HS-27A (cell line): ENCODE results near the gene NOTUM.
"Not testable (repeated sequence)": the region's sequence is repeated elsewhere in the genome, so short reads cannot be mapped to it uniquely, and the experiment has no call there.

Experiments used
- DNase-seq: peaks from one replicate; pipeline ENCODE4 v3.0.0-alpha.2; 2012; ENCODE audit warnings: low read depth, missing footprints

The NOTUM gene

GRCh38 chr17:81996232-81996756 is 35.3 kb upstream of the NOTUM start:
- no peak for DNase-seq

GRCh38 chr17:81995463-81996231 is 34.7 kb upstream of the NOTUM start:
- DNase-seq, result no peak

GRCh38 chr17:81994593-81995462 is 33.8 kb upstream of the NOTUM start:
- no peak for DNase-seq

- DNase-seq, result no peak
These were observed 33.0 kb upstream of the NOTUM start for GRCh38 chr17:81993729-81994592.

GRCh38 chr17:81992306-81993102 is 31.5 kb upstream of the NOTUM start:
- no peak for DNase-seq

- DNase-seq, result no peak
These were observed 30.8 kb upstream of the NOTUM start for GRCh38 chr17:81991684-81992305.

- DNase-seq, result no peak
These were observed 30.1 kb upstream of the NOTUM start for GRCh38 chr17:81990836-81991683.

- no peak for DNase-seq
These were observed 26.3 kb upstream of the NOTUM start for GRCh38 chr17:81987161-81987770.

GRCh38 chr17:81986606-81987005 is 25.6 kb upstream of the NOTUM start:
- no peak for DNase-seq

- no peak for DNase-seq
These were observed 23.9 kb upstream of the NOTUM start for GRCh38 chr17:81984773-81985410.

GRCh38 chr17:81983639-81984373 is 22.8 kb upstream of the NOTUM start:
- no peak for DNase-seq

- no peak for DNase-seq
These were observed 22.1 kb upstream of the NOTUM start for GRCh38 chr17:81983011-81983638.

GRCh38 chr17:81981511-81981910 is 20.5 kb upstream of the NOTUM start:
- DNase-seq, result not testable (repeated sequence)

- DNase-seq, result no peak
These were observed 19.8 kb upstream of the NOTUM start for GRCh38 chr17:81980707-81981343.

GRCh38 chr17:81980122-81980521 is 19.1 kb upstream of the NOTUM start:
- DNase-seq, result no peak

GRCh38 chr17:81978524-81979298 is 17.7 kb upstream of the NOTUM start:
- no peak for DNase-seq
